CD4-positive, alpha-beta T cell treated with Interleukin-15 for 1 hour (primary cell): ENCODE data around the gene RAB38.

ENCODE experiments used
- DNase-seq: peaks from one replicate; pipeline ENCODE4 v3.0.0-alpha.2; 2020

The RAB38 gene

DNA sequence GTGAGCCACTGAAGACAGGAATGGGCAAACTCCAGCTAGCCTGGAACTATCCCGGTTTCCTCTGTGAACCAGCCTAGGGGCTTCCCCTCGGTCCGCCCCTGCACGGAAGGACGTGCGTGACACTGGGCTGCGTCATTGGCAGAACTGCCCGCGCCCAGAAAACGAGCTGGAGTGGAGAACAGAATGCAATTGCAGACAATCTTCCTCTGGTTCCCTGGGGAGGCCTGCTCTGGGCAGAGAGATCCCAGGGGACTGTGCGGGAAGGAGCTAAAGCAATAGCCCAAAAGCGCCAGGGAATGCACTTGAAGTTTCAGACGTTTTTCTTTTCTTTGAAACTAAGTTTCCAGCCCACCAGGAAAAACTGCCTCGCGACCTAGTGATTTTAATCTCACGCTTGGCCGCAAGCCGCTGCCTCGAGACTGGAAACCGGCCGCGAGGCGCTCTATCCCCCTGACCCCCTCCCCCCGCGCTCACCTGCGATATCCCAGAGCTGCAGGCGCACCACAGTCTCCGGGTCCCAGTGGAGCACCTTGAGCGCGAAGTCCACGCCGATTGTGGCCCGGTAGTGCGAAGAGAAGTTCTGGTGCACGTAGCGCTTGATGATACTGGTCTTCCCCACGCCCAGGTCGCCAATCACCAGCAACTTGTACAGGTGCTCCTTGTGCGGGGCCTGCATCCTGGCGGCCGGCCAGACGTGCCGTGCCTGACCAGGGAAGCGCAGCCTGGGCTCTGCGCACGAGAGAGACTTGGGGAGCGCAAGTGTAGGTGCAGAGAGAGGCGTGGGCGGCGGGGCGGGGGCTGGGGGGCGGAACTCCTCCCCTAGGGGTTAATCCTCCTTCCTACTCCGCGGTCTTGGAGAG, at the start of gene RAB38:
RAB38 (minus strand) TSS at position 735 of the 860 bp plus-strand sequence; CDS start at position 676, 59 bp downstream.
- DNase-seq, result peak; percentile 21

DNA sequence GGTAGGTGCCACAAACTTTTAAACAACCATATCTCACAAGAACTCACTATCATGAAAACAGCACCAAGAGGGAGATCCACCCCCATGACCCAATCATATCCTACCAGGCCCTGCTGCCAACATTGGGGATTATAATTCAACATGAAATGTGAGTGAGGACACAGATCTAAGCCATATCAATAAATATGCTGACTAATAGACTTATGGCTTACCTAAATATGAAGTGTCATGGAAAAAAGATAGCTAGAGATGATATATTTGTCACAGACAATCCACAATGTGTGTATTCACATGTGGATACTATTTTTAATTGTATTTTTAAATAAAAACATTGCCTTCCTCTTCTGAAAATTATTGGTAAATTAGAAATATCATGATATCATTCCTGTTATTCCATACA, 38.2 kb upstream of the RAB38 start:
- DNase-seq, result no peak

DNA sequence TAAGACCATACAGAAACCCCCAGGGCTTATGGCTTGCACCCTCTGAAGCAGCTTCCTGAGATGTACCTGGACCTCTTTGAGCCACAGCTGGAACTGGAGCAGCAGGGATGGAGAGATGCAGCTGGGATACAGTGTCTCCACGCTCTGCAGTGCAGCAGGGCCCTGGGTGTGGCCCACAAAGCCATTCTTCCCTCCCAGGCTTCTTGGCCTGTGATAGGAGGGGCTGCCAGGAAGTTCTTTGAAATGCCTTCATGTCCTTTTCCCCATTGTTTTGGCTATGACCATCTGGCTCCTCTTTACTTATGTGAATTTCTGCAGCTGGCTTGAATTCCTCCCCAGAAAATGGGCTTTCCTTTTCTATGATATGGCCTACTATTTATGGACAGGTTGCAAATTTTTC, 37.1 kb upstream of the RAB38 start:
- DNase-seq, result no peak

- no peak for DNase-seq
Observed at GRCh38 chr11:88208745-88209144, 33.5 kb upstream of the RAB38 start.

GRCh38 chr11:88206751-88207150, 31.5 kb upstream of the RAB38 start:
- DNase-seq, result no peak

- DNase-seq, result no peak
Observed at GRCh38 chr11:88204353-88204752, 29.1 kb upstream of the RAB38 start.

GRCh38 chr11:88203604-88204003, 28.4 kb upstream of the RAB38 start:
- DNase-seq, result no peak

- no peak for DNase-seq
Observed at GRCh38 chr11:88202498-88202897, 27.3 kb upstream of the RAB38 start.

DNA sequence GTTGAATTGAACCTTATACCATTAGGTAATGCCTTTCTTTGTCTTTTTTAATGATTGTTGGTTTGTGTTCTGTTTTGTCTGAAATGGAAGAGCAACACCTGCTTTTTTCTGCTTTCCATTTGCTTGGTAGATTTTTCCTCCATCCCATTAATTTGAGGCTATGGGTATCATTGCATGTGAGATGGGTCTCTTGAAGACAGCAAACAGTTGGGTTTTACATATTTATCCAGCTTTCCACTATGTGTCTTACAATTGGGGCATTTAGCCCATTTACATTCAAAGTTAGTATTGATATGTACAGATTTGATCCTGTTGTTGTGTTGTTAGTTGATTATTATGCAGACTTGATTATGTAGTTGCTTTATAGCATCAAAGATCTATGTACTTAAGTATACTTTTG, 21.1 kb upstream of the RAB38 start:
- no peak for DNase-seq

DNA sequence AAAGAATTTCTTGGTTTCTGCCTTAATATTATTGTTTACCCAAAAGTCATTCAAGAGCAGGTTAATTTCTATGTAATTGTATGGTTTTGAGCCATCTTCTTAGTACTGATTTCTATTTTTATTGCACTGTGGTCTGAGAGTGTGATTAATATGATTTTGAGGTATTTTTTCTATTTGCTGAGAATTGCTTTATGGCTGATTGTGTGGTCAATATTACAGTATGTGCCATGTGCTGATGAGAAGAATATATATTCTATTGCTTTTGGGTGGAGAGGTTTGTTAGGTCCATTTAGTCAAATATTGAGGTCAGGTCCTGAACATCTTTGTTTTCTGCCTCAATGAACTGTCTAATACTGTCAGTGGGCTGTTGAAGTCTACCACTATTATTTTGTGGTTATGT, 20.7 kb upstream of the RAB38 start:
- DNase-seq, result no peak

DNA sequence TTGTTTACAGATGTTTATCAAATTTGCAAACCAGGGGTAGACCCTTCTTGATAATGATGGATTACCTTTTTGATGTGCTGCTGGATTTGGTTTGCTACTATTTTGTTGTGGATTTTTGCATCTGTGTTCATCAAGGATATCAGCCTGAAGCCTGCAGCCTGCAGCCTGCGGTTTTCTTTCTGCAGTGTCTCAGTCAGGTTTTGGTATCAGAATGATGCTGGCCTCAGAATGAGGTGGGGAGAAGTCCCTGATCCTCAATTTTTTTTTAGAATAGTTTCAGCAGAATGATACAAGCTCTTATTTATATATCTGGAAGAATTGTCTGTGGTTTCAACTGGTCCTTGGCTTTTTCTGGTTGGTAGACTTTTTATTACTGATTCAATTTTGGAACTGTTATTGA, 19.7 kb upstream of the RAB38 start:
- no peak for DNase-seq

DNA sequence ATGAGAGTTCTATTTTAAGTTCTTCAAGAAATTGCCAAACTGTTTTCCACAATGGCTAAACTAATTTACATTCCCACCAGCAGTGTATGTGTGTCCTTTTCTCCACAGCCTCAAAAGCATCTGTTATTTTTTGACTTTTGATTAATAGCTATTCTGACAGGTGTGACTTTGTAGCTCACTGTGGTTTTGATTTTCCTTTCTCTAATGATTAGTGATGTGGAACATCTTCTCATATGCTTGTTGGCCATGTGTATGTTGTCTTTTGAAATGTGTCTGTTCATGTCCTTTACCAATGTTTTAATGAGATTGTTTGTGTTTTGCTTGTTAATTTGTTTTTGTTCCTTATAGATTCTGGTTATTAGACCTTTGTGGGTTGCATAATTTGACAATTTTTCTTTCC, 18.0 kb upstream of the RAB38 start:
- DNase-seq, result no peak

- no peak for DNase-seq
Observed at GRCh38 chr11:88188932-88189253, 13.7 kb upstream of the RAB38 start.

GRCh38 chr11:88188251-88188931, 13.1 kb upstream of the RAB38 start:
- DNase-seq, result no peak

GRCh38 chr11:88183233-88183632, 8.0 kb upstream of the RAB38 start:
- no peak for DNase-seq

DNA sequence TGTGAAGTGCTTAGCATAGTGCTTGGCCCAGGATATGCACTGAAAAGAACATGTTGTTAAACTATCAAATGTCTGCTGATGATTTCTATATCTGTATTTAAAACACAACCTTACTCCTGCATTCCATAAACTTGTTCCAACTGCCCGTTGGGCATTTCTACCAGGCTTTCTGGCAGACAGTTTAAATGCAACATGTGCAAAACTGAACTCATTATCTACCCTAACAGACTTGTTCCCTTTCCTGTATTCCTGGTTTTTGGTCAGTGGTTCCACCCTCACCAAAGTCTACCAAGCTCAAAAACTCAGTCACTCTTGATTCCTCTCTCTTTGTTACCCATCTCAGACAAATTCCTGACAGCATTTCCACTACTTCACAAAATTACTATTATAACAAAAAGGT, 6.5 kb upstream of the RAB38 start:
- no peak for DNase-seq

GRCh38 chr11:88179971-88180629, 4.9 kb upstream of the RAB38 start:
- DNase-seq, result no peak

GRCh38 chr11:88179141-88179540, 3.9 kb upstream of the RAB38 start:
- DNase-seq, result no peak

GRCh38 chr11:88178191-88178590, 2.9 kb upstream of the RAB38 start:
- no peak for DNase-seq

DNA sequence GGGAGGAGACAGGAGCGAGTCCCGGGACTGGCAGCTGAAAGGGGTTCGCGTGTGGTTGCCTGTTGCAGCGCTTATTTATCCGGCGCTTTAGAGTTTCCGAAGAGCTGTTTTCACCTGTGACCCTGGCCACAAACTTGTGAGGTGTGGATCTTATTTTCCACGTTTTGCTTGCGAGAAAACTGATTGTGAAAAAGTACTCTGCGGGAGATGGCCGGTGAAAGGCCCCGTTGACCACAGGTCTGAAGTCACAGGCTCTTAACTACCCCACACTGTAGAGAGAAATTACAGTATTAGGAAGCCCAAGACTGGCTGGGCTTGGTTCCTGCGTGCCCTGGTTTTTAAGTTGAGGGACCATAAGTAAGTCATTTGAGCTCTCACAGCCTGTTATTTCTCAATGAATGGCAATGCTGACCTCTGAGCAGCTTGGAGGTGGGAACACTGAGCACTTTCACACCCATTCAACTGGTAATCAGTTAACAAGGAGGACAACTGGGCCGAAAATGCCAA, 379 bp upstream of the RAB38 start:
- no peak for DNase-seq

GRCh38 chr11:88173956-88174355, 1.3 kb downstream of the RAB38 start:
- no peak for DNase-seq

- no peak for DNase-seq
Observed at GRCh38 chr11:88171982-88172381, 3.3 kb downstream of the RAB38 start.

- DNase-seq, result no peak
Observed at GRCh38 chr11:88170673-88171072, 4.6 kb downstream of the RAB38 start.

- DNase-seq, result no peak
Observed at GRCh38 chr11:88169881-88170280, 5.4 kb downstream of the RAB38 start.
